Activated CD8-positive, alpha-beta memory T cell treated with anti-CD3 and anti-CD28 coated beads for 36 hours (primary cell): ENCODE results near the gene FGD5. TPM values are rescaled to one million over a fixed set of nuclear protein-coding genes. Genes with fewer than 3 reads are reported as not detected.

Experiments
- CTCF ChIA-PET: fragments of 350-600 bp; sonication (Branson Sonifier 250); formaldehyde crosslinking; loops from one replicate; lab custom pipeline; 2021; ENCODE audit warnings: antibody characterized with exemption; lab: Charles Lee
- POLR2A ChIA-PET: fragments of 350-600 bp; sonication (Branson Sonifier 250); formaldehyde crosslinking; loops from one replicate; lab custom pipeline; 2021; ENCODE audit warnings: antibody characterized with exemption; lab: Charles Lee
- total RNA-seq, 2 experiments: library from RNA; stranded (reverse); gene quantifications; one replicate each; pipeline ENCODE4 v1.2.3, GENCODE V29; 2021

FGD5 gene
- total RNA-seq, 2 experiments from 2014 or later, result not detected

DNA sequence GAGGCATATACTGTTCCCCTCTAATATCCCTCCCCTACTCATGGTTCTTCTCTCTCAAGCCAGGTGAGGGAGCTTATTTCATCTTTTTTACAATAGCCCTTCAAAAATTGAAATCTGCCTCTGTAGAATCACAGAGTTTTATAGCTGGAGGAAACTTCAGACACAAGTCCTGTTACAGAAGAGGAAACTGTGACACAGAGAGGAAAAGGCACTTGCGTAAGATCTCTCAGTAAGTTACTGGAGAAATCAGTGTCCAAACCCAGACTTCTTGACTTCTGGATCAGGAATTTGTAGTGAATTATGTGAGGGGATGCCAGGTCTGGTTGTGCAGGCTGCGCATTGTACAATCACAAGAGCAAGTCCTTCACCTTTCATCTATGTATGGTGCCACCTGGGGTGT lies 4.6 kb downstream of the FGD5 start:
- CTCF ChIA-PET, result no interaction called here

DNA sequence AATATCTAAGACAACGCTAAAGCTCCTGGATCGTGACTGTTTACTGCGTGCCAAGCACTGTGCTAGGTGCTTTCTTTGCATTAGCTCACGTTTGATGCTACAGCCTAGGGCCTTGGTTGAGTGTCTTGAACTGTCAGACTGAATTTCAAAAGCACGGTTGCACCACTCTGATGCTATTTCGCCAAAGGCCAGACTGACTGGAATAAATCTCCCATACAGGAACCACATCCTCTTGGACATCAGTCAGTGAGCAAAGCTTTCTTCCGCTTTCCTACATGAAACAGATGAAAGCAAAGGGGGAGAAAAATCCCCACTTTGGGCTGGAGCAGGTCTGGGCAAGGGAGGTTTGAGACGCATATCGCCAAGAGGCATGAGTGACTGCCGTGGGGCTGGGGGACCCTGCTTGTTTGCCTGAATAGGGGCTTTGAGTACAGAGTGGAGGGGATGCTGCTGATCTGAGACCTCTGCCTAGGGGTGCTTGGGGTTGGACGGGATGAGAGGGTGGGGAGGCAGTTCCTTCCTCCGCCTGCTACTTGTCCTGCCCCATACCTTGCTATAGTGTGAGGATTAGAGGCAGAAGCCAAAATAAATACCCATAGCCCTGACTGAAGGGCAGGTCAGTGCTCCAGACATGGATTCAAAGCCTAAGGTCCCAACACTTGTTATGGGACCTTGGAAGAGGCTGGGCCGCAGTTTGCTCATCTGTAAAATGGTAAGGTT lies 5.3 kb downstream of the FGD5 start:
- CTCF ChIA-PET, result no interaction called here
- POLR2A ChIA-PET, result no interaction called here

More for the DNA sequence above, 4.6 kb downstream of the FGD5 start:
- POLR2A ChIA-PET, result no interaction called here

DNA sequence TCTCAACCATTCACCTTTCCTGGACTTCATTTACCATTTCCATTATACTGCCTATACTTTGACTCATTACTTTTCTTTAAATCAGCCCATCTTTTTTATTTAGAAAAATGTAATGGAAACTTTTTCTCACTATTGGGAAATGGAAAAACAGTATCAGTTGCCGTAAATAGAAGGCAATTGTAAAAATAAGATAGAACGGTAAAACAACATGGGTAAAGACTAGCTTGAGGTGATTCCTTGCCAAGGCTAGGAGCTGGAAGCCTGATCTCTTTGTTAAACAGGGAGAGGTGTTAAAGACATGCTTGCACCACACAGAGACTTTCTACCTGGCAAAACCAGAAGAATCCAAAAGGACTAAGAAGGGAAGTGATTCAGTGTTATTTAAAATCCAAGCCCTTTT lies 5.9 kb downstream of the FGD5 start:
- CTCF ChIA-PET, result no interaction called here

DNA sequence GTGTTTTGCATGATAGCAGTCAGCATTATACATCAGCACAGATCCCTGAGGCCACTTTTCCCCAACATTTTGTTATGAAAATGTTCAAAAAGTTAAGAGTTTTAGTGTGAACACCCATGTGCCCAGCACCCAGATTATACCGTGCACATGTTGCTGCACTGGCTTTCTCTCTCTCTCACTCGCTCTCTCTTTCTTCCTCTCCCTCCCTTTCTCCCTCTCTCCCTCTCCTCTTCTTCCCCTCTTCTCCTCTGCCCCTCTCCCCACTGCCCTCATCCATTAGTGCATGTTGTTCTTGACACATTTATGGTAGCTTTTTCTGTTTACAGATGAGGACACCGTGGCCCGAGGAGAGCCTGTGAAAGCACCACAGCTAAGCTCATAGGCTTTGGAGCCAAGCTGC lies 7.3 kb downstream of the FGD5 start:
- CTCF ChIA-PET, result no interaction called here

More for the DNA sequence above, 5.9 kb downstream of the FGD5 start:
- POLR2A ChIA-PET, result no interaction called here

DNA sequence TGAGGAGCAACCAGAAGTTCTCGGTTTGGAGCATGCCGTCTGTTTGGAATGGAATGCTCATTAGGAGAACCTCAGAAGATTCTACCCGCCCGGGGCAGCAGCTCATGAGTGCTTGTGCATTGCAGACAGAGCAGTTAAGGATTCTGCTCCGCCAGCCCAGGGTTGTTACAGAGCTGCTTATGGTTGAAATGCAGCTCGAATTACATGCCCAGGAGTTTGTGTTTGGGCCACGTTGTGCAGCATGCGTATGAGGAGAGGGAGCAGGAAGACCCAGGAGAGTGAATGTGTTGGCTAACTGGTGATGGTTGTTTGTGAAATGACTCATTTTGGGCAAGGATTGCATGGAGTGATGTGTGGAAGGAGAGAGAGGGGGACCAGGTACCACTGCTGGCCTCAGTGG lies 9.0 kb downstream of the FGD5 start:
- ChIA-PET POLR2A (no interaction called here), CTCF (interaction anchor here (0.7 kb wide), 1 partner anchor 499 kb away, joined by 4 read pairs; no protein-coding TSS in a partner anchor)

More for the DNA sequence above, 7.3 kb downstream of the FGD5 start:
- POLR2A ChIA-PET, result no interaction called here

DNA sequence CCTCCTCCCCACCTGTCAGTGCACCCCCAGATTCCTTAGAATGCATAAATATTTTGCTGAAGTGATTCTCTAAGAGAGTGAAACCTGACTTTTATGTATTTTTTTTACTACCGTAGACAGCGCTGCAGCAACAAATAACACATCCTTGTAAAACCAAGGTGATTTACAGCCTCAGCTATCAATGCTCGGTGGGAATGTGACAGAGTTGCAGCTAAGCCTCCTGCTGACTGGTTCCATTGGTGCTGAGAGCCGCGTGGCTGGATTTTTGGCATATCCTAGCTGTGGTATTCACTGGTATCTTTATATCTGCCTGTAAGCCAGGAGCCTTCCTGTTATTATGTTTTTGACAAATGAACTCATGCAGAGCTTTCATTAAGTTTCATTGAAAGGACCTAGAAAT lies 11.0 kb downstream of the FGD5 start:
- POLR2A ChIA-PET, result no interaction called here
- CTCF ChIA-PET, result no interaction called here

DNA sequence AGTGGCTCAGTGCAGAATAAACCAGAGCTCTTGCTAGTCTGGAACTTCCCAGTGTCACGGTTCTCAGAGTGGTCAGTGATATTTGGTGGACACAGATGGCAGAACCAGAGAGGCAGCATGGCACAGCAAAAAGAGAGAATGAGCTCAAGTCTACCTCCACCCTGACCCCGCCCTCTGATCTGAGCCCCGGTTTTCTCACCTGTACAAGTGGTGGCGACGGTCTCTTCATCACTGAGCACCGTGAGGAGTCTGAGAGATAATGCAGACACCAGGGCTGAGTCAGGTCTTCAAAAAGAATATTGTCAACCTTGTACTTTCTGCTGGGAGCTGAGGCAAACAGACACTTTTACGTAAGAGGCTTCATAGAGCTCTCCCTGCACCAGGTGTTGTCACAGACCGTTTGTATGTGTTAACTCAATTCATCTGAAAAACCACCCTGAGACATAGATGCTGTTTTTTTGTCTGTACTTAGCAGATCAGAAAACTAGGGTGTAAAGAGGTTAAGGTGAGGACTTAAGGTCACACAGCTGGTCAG lies 13.2 kb downstream of the FGD5 start:
- ChIA-PET POLR2A (no interaction called here), CTCF (interaction anchor here (0.6 kb wide), 1 partner anchor 10 kb away, joined by 3 read pairs; no protein-coding TSS in a partner anchor)

DNA sequence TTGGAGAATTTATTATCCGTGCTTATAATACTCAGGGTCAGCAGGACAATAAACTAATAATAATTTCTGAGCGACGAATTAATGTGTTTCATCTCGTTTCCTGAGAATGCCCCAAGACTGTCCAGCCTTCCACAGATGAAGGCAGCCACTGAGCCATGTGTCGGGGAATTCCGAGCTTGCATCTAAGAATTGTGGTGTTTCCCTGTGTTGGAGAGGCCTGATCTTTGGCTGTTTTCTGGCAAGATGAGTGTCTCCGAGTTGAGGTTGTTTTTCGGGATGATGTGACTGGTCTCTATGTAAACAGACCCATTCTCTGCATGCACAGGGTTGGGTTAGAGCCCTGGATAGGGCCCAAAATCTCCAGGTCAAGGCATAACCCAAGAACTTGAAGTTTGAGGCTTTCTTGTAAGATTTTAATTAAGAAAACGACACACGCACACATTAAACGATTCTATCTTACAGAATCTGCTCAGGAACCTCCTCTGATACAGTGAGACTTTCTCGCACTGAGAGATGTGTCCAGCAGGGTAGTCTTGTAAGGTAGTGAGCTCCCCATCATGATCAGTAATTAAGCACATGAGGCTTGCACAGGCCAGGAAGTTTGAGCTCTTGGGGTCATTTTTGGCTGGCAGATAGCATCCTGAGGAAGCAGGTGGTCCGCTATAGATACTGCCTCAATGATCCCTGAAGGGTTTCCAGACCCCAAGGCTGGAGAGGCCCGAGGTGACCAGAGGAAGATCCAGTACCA lies 14.4 kb downstream of the FGD5 start:
- ChIA-PET CTCF (no interaction called here), POLR2A (no interaction called here)

DNA sequence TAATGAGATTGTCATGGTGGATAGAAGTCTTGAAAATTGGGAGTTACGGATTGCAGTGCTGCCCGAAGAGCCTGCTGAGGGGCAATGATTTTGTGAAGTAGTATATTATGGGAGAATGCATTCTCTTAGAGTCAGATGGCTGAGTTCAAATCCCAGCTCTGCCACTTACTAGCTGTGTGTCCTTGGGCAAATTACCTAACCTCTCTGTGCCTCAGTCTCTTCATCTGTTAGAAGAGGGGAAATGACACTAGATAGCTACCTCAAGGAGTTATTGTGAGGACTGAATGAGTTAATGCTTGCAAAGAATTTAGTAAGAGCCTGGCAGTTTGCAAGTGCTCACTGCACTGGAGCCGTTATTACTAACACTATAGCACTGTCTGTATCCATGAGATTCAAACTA lies 15.4 kb downstream of the FGD5 start:
- CTCF ChIA-PET, result no interaction called here

DNA sequence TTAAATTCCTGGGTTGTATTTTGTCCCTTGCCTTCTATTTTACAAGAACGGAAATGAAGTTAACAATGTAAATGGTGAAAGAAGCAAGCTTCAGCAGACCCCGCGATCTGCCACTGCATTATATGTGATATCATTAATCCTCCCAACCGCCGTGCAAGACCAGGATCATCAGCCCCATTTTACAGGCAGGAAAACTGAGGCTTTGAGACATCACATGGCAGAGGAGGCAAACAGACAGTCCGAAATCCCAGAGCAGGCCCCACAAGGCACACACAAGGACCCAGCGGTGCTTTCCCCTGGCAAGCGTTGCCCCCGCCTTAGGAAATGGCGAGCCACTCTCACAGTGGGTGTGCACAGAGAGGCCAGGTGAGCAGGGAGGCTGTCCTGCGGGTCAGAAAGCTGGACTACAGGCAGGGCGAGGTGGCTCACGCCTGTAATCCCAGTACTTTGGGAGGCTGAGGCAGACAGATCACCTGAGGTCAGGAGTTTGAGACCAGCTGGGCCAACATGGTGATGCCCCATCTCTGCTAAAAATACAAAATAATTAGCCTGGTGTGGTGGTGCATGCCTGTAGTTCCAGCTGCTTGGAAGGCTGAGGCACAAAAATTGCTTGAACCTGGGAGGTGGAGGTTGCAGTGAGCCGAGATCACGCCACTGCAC lies 16.2 kb downstream of the FGD5 start:
- ChIA-PET POLR2A (no interaction called here), CTCF (interaction anchor here (0.8 kb wide), 1 partner anchor 13 kb away, joined by 3 read pairs; no protein-coding TSS in a partner anchor)

More for the DNA sequence above, 15.4 kb downstream of the FGD5 start:
- POLR2A ChIA-PET, result no interaction called here

DNA sequence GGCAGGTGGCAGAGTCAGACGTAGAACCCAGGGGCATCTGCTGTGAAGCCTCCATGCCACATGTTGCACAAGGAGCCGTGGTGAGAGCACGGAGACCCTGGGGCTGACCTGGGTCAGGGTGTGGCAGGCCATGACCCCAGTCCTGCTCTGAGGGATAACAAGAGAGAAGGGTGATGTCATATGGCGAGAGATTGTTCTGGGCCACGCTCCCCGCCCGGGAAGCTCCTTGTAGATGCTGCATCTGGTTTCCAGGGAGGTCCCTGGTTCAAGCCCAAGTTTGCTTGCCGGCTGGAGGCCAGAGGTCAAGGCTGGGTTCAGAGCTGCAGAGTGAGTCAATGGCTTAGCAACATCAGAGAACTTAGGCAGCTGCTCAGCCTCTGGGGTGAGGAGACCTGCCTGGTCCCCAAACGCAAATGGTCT lies 17.3 kb downstream of the FGD5 start:
- CTCF ChIA-PET, result no interaction called here

DNA sequence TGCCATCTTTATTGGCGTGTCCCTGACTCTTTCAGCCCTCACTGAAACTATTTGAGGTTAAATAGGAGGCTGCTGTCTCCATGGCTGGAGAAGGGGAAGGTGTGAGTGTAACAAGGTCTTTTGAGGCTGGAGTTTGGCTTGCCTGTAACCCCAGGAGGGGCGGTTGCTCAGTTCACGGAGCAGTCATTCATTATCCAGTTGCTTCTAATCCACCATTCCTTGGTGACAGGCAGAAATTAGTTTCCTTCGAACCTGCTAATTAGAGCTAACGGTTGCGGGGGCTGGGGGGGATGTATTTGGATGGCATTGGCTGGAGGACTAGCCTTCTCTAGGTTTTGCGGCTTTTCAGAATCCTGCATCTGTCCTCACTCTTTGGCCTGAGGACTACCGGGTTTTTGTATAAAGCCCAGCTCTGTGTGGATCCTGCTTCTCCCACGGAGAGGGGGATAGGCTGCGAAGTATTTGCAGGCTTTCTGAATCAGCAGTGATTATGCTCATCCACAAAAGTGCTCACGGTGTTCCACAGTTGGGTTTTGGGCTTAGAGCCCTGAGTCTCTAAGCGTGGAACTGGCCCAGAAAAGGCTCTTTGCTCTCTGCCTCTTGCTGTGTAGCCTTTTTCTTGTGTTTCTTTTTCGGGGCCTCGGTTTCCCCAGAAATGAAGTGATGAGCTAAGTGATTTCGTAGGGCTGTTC lies 18.6 kb downstream of the FGD5 start:
- POLR2A ChIA-PET, result no interaction called here
- CTCF ChIA-PET, result no interaction called here

More for the DNA sequence above, 17.3 kb downstream of the FGD5 start:
- POLR2A ChIA-PET, result no interaction called here

DNA sequence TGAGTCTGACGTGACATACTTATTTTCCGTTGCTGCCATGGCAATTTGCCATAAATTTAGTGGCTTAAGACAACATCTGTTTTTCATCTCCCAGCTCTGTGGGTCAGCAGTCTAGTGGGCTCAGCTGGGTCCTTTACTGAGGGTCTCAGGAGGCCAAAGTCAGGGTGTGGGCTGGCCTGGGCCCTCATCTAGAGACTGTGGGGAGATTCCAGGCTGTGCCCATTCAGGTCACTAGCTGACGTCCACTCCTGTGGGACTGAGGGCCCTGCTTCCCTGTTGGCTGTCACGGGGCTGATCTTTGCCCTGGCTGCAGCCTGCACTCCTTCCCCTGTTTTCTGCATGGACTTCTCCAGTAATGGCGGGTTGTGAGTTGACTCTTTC lies 19.1 kb downstream of the FGD5 start:
- ChIA-PET CTCF (no interaction called here), POLR2A (no interaction called here)

DNA sequence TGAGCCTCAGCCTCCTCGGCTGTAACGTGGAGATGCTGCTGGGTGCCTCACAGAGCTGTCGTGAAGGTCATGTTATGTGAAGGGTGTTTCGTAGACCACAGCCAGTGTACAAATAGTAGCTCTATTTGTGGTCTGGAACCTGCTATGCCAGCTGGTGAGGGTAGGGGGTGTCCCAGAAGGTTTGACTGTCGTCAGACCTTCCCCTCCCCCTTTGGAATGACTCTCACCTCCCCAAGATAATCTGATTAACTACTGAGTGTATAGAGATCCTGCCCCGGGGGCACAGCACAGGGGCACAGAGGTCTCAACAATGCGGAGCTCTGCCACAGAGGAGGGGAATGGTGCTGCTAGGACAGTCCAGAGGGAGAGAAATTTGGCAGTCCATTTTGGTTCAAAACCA lies 20.5 kb downstream of the FGD5 start:
- POLR2A ChIA-PET, result no interaction called here

DNA sequence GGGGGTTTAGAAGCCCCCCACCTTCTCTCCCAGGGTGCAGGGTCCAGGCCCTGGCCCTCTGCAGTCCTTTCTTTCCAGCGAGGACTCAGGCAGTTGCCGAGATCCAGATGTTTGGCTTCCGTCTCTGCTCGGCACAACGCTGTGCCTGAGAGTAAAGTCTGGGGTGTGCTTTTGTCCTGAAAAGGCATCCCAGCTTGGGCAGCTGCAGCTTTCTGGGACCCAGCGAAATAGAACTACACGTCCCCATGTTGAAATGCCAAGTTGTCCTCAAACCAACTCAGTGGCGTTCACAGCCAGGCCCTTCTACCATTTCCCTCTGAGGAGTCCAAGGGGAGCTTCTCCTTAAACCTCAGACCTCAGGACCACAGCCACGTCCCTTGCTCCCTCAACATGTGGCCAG lies 23.1 kb downstream of the FGD5 start:
- ChIA-PET POLR2A (no interaction called here), CTCF (no interaction called here)

More for the DNA sequence above, 20.5 kb downstream of the FGD5 start:
- CTCF ChIA-PET, result no interaction called here

DNA sequence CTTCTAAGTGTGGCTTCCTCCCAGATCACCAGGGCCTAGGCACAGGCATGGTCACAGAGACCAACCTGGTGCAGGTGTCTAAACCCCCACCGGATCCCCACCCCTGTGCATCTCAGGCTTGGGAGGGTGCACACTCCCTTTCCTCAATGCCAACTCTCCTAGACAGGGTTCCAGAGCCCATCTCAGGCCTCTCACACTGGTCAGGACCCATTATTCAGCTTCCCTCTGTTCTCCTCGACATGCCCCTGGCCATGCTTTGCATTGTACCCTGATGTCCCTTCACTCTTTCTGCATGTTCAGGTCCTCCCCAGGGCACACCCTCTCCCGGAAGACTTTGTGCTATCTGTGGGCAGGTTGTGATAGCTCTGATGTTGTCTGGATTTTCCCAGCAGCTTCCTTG lies 23.5 kb downstream of the FGD5 start:
- POLR2A ChIA-PET, result no interaction called here
- CTCF ChIA-PET, result no interaction called here

DNA sequence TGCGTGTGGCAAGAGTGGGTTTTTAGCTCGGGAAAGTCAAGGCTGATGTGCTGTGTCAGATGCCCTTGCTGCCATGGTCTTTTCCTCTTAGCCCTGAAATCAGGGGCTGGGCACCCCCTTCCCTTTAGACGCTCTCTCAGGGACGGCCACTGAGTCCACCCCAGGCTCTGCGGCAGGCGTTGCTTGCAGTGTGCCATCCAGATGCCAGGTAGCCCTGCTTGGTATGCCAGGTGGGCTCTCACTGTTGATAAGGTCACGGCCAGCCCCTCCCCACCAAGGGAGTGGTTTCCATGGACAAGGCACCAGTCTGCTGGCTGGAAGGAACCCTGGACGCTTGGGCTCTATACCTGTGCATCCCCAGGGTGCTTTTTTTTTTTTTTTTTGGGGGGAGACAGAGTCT lies 24.6 kb downstream of the FGD5 start:
- POLR2A ChIA-PET, result interaction anchor here (0.7 kb wide), 1 partner anchor 46 kb away, joined by 17 read pairs; no protein-coding TSS in a partner anchor

DNA sequence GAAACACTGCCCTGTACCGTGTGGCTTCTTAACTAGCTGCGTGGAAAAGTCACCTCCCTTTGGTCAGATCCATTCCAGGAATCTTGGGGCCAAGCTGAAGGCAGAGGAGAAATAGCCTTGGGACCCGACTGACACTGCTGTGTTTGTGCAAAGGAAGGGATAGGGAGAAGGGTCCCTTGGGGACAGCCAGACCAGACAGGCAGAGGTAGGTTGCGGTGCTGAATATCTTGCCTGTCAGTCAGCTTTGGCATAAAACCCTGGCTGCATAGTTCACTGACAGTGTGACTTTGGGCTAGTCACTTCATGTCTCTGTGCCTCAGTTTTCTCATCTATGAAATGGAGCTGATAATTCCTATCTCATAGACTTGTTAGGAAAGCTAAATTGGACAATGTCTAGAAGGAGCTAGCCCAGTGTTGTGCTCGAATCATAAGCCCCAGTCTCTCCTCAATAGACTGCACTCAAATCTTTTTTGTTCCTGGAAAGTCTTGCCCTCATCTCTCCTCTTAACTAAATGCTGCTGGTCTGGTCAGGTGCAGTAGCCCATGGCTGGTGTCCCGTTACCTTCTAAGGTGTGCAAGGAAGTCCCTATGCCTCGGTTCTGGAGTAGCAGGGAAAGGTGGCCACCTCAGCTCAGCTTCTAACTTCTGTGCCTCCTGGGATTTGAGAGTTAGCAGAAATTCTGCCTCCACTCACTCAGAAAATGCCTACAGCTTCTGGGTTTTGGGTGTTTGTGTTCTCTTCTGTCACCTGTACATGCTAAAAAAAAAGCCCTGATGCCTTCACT lies 25.8 kb downstream of the FGD5 start:
- POLR2A ChIA-PET, result no interaction called here
- CTCF ChIA-PET, result no interaction called here

More for the DNA sequence above, 24.6 kb downstream of the FGD5 start:
- CTCF ChIA-PET, result no interaction called here

DNA sequence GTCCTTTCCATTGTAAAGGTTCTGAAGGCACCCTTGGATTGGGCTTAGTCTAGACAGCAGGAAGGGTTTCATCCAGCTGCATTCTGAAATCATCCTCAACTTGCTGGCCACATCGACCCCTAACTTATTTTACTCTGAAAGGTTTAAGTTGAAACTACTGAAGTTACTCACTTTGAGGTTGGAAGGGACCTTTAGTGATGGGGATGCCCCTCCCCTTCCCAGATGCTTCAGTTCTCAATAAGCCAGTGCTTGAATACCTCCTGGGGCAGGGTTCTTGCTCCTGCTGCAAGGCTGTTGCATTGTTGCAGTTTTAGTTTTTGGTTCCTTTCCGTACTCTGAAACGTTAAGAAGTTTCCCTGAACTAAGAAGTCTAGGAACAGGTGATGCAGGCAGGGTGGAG lies 26.4 kb downstream of the FGD5 start:
- CTCF ChIA-PET, result no interaction called here
- POLR2A ChIA-PET, result no interaction called here
